ENCODE results near the gene HMGN1. TPM values are rescaled to one million over a fixed set of nuclear protein-coding genes. Genes with fewer than 3 reads are reported as not detected.

The HMGN1 gene
- polyA plus RNA-seq, 1 of the 3 experiments (the other 2 are of a cell fraction) = 219 TPM

GRCh38 chr21:39316729-39317128 lies 32.2 kb downstream of the HMGN1 start:
- no peak overlapping the region for H3K9ac ChIP-seq
- H3K27me3 ChIP-seq (ENCODE audit: insufficient read depth) = no peaks in the 10 kb centered on the region
- POLR2A ChIA-PET = no interaction called here
- CTCF ChIA-PET = interaction anchor here (2.0 kb wide), 1 partner anchor 19 kb away, joined by 4 read pairs; no protein-coding TSS in a partner anchor
- peaks cover 3 to 10% of the 10 kb centered on the region in 2 experiments; a peak in 3 of 4 replicates for H3K4me1 ChIP-seq (ENCODE audit: control insufficient read depth in 1 of 2, insufficient read depth in 2 of 2, low read depth in 1 of 2, low read length in 1 of 2)
- H4K20me1 ChIP-seq (ENCODE audit: insufficient read depth) = peaks cover 4% of the 10 kb centered on the region
- peaks cover 2 to 3% of the 10 kb centered on the region in 2 experiments for H3K36me3 ChIP-seq (replicated peaks in 1 of 2; ENCODE audit: control insufficient read depth in 1 of 2, insufficient read depth in 2 of 2, low read length in 1 of 2)
- H3K9me3 ChIP-seq = no peaks in the 10 kb centered on the region
- no peaks in the 10 kb centered on the region for H3K9me2 ChIP-seq
- peaks cover 5% of the 10 kb centered on the region for H3F3A ChIP-seq (replicated peaks; ENCODE audit: insufficient read depth)
- no peak overlapping the region for H2AFZ ChIP-seq (ENCODE audit: low read depth)
- no peak for TF ChIP-seq YY1 (IDR thresholded peaks at IDR 0.05; ENCODE audit: low read depth)
- H3K79me2 ChIP-seq (ENCODE audit: insufficient read depth) = peaks cover 18% of the 10 kb centered on the region
- no peak overlapping the region for H3K4me2 ChIP-seq
- no peak overlapping the region for H3K27ac ChIP-seq (ENCODE audit: low read depth in 2 of 2, low read length in 1 of 2)
- no peak overlapping the region for H3K4me3 ChIP-seq (ENCODE audit: low read depth in 2 of 2, low read length in 1 of 2)
- no peak for DNase-seq
- 95% methylated on average over 6 of the region's 6 CpGs for WGBS (ENCODE audit: low lambda C conversion rate)

GRCh38 chr21:39315603-39316445 lies 33.1 kb downstream of the HMGN1 start:
- Histone ChIP-seq H3K36me3 (replicated peaks in 1 of 2; ENCODE audit: control insufficient read depth in 1 of 2, insufficient read depth in 2 of 2, low read length in 1 of 2) (peaks cover 8 to 11% of the 10 kb centered on the region in 2 experiments), H4K20me1 (ENCODE audit: insufficient read depth) (peaks cover 12% of the 10 kb centered on the region), H2AFZ (ENCODE audit: low read depth) (no peak overlapping the region), H3K4me3 (ENCODE audit: low read depth in 2 of 2, low read length in 1 of 2) (no peak overlapping the region), H3K9me2 (no peaks in the 10 kb centered on the region), H3F3A (replicated peaks; ENCODE audit: insufficient read depth) (peaks cover 10% of the 10 kb centered on the region), H3K4me1 (ENCODE audit: control insufficient read depth in 1 of 2, insufficient read depth in 2 of 2, low read depth in 1 of 2, low read length in 1 of 2) (peaks cover 5 to 14% of the 10 kb centered on the region in 2 experiments; a peak in 3 of 4 replicates), H3K9me3 (no peaks in the 10 kb centered on the region), H3K9ac (no peak overlapping the region), H3K79me2 (ENCODE audit: insufficient read depth) (peaks cover 27% of the 10 kb centered on the region), H3K27ac (ENCODE audit: low read depth in 2 of 2, low read length in 1 of 2) (no peak overlapping the region), H3K4me2 (no peak overlapping the region), H3K27me3 (ENCODE audit: insufficient read depth) (no peaks in the 10 kb centered on the region)
- ChIA-PET CTCF (interaction anchor here (0.8 to 2.0 kb wide), 5 partner anchors 11 to 127 kb away, joined by 3 to 6 read pairs (median 3); no protein-coding TSS in a partner anchor), POLR2A (no interaction called here)
- DNase-seq = no peak
- TF ChIP-seq TEAD4 (IDR thresholded peaks at IDR 0.05; ENCODE audit: borderline replicate concordance, insufficient read depth) = no peak
- TF ChIP-seq USF2 (IDR thresholded peaks at IDR 0.05; ENCODE audit: borderline replicate concordance, low read depth, low read length) = no peak
- TF ChIP-seq FOSL2 (IDR thresholded peaks at IDR 0.05; ENCODE audit: borderline replicate concordance, low read depth) = no peak
- TF ChIP-seq MXI1 (IDR thresholded peaks at IDR 0.05; ENCODE audit: low read depth, low read length) = no peak
- TF ChIP-seq, protein P1, sequence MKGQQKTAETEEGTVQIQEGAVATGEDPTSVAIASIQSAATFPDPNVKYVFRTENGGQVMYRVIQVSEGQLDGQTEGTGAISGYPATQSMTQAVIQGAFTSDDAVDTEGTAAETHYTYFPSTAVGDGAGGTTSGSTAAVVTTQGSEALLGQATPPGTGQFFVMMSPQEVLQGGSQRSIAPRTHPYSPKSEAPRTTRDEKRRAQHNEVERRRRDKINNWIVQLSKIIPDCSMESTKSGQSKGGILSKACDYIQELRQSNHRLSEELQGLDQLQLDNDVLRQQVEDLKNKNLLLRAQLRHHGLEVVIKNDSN (IDR thresholded peaks at IDR 0.05; ENCODE audit: borderline replicate concordance, low read depth) = no peak
- no peak for TF ChIP-seq MEF2A (IDR thresholded peaks at IDR 0.05; ENCODE audit: borderline replicate concordance, low read depth)
- no peak for TF ChIP-seq ELF1 (IDR thresholded peaks at IDR 0.05)
- TF ChIP-seq POLR2AphosphoS5 (IDR thresholded peaks at IDR 0.05; ENCODE audit: low read depth, low read length) = no peak
- no peak for TF ChIP-seq RCOR1 (IDR thresholded peaks at IDR 0.05; ENCODE audit: low read length)
- TF ChIP-seq RFX5 (IDR thresholded peaks at IDR 0.05; ENCODE audit: low read length) = no peak
- no peak for TF ChIP-seq CHD2 (IDR thresholded peaks at IDR 0.05; ENCODE audit: low read length, partially characterized antibody)
- WGBS (ENCODE audit: low lambda C conversion rate) = 92% methylated on average over 9 of the region's 9 CpGs

Measured in SK-N-SH (cell line).